Astrocyte of the spinal cord (primary cell): ENCODE data around the gene JAG1.

ENCODE experiments used
- DNase-seq: peaks from one replicate; pipeline ENCODE4 v3.0.0; 2011; ENCODE audit warnings: low read depth, low spot score
- H3K4me3 ChIP-seq: 2 replicates; pipeline ENCODE4 v1.5.1; 2011; ENCODE audit warnings: low read depth, mild to moderate bottlenecking, low read length, moderate library complexity
- CTCF ChIP-seq: IDR thresholded peaks from 2 replicates; pipeline ENCODE4 v1.5.1; 2012; ENCODE audit warnings: low read depth, mild to moderate bottlenecking, low read length, inconsistent platforms
- in situ Hi-C: cut with HindIII; loops from 2 replicates; pipeline ENCODE4 v1.10.0; 2017; ENCODE audit warnings: low sequenced_read_pairs

Gene JAG1

GRCh38 chr20:10609770-10610169 lies 64.0 kb downstream of the JAG1 start:
- DNase-seq, result no peak
- H3K4me3 ChIP-seq, result no peak overlapping the region
- no peak for TF ChIP-seq CTCF
- in situ Hi-C loops, result no loop called here

- in situ Hi-C loops, result no loop called here
Measured at GRCh38 chr20:10609276-10609675, 64.5 kb downstream of the JAG1 start.

GRCh38 chr20:10605547-10606195 lies 68.1 kb downstream of the JAG1 start:
- H3K4me3 ChIP-seq, result no peak overlapping the region
- TF ChIP-seq CTCF, result no peak
- DNase-seq, result no peak
- in situ Hi-C loops, result no loop called here

More at GRCh38 chr20:10609276-10609675, 64.5 kb downstream of the JAG1 start:
- no peak overlapping the region for H3K4me3 ChIP-seq
- peak; percentile 72 for DNase-seq
- TF ChIP-seq CTCF, result no peak

- no peak overlapping the region for H3K4me3 ChIP-seq
- in situ Hi-C loops, result no loop called here
- TF ChIP-seq CTCF, result no peak
- no peak for DNase-seq
Measured at GRCh38 chr20:10604865-10605440, 68.8 kb downstream of the JAG1 start.

- H3K4me3 ChIP-seq, result no peak overlapping the region
- TF ChIP-seq CTCF, result no peak
- DNase-seq, result peak; percentile 92
- in situ Hi-C loops, result no loop called here
Measured at GRCh38 chr20:10603971-10604864, 69.6 kb downstream of the JAG1 start.

- no peak for TF ChIP-seq CTCF
- in situ Hi-C loops, result no loop called here
- no peak for DNase-seq
- H3K4me3 ChIP-seq, result no peak overlapping the region
Measured at GRCh38 chr20:10603378-10603777, 70.4 kb downstream of the JAG1 start.
